Measurements from ENCODE around the gene EXTL2.

DNA sequence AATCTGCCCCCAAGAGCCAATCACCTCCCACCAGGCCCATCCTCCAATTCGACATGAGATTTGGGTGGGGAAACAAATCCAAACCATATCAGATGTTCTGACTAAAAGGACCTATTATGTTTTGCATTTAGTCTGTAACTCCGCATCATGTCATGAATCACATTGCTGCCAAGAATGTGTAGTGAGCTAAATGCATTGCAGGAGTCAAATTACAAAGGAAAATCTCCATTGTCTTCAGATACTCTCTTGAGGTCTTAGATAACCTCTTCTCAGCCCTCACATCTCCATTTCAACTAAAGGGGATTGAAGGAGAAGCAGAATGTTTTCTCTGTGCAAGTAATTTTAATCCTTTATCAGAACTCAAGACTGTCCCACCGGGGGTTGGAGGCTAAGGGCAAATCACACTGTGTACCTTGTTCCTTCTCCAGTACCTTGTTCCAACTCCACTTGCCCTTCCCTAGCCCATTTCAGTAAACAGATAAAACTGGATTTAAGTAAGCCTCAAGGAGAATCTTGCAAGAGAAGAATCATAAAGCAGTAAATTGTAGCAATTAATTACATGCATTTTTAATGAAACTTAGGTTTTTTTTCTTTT is 34.1 kb downstream of the EXTL2 start:
- TF ChIP-seq, protein P1, sequence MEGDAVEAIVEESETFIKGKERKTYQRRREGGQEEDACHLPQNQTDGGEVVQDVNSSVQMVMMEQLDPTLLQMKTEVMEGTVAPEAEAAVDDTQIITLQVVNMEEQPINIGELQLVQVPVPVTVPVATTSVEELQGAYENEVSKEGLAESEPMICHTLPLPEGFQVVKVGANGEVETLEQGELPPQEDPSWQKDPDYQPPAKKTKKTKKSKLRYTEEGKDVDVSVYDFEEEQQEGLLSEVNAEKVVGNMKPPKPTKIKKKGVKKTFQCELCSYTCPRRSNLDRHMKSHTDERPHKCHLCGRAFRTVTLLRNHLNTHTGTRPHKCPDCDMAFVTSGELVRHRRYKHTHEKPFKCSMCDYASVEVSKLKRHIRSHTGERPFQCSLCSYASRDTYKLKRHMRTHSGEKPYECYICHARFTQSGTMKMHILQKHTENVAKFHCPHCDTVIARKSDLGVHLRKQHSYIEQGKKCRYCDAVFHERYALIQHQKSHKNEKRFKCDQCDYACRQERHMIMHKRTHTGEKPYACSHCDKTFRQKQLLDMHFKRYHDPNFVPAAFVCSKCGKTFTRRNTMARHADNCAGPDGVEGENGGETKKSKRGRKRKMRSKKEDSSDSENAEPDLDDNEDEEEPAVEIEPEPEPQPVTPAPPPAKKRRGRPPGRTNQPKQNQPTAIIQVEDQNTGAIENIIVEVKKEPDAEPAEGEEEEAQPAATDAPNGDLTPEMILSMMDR (IDR thresholded peaks at IDR 0.05): no peak
- no peak for TF ChIP-seq EZH2 (IDR thresholded peaks at IDR 0.05)

Data from neural progenitor cell (in vitro differentiated cells).